Fibroblast of pulmonary artery (primary cell): Measurements from ENCODE around the gene UBD.

ENCODE experiments used
- DNase-seq: peaks from one replicate; pipeline ENCODE4 v3.0.0-alpha.2; 2010; ENCODE audit warnings: low read depth
- H3K4me3 ChIP-seq: replicated peaks from 2 replicates; pipeline ENCODE4 v1.5.1; 2011; ENCODE audit warnings: low read depth, mild to moderate bottlenecking, control low read depth, low read length, moderate library complexity
- TF ChIP-seq, protein P1 (sequence below): IDR thresholded peaks from 2 replicates; pipeline ENCODE4 v1.5.1; 2011; ENCODE audit warnings: mild to moderate bottlenecking, control low read depth, low read length, inconsistent platforms; ENCODE audit errors: missing control alignments

UBD gene

GRCh38 chr6:29597184-29597583, 37.7 kb upstream of the UBD start:
- no peak for DNase-seq
- TF ChIP-seq, protein P1, sequence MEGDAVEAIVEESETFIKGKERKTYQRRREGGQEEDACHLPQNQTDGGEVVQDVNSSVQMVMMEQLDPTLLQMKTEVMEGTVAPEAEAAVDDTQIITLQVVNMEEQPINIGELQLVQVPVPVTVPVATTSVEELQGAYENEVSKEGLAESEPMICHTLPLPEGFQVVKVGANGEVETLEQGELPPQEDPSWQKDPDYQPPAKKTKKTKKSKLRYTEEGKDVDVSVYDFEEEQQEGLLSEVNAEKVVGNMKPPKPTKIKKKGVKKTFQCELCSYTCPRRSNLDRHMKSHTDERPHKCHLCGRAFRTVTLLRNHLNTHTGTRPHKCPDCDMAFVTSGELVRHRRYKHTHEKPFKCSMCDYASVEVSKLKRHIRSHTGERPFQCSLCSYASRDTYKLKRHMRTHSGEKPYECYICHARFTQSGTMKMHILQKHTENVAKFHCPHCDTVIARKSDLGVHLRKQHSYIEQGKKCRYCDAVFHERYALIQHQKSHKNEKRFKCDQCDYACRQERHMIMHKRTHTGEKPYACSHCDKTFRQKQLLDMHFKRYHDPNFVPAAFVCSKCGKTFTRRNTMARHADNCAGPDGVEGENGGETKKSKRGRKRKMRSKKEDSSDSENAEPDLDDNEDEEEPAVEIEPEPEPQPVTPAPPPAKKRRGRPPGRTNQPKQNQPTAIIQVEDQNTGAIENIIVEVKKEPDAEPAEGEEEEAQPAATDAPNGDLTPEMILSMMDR: no peak
- H3K4me3 ChIP-seq: no peak overlapping the region

- TF ChIP-seq, protein P1: no peak
- no peak for DNase-seq
- H3K4me3 ChIP-seq: no peak overlapping the region
These were observed 36.9 kb upstream of the UBD start for GRCh38 chr6:29596381-29596900.

DNA sequence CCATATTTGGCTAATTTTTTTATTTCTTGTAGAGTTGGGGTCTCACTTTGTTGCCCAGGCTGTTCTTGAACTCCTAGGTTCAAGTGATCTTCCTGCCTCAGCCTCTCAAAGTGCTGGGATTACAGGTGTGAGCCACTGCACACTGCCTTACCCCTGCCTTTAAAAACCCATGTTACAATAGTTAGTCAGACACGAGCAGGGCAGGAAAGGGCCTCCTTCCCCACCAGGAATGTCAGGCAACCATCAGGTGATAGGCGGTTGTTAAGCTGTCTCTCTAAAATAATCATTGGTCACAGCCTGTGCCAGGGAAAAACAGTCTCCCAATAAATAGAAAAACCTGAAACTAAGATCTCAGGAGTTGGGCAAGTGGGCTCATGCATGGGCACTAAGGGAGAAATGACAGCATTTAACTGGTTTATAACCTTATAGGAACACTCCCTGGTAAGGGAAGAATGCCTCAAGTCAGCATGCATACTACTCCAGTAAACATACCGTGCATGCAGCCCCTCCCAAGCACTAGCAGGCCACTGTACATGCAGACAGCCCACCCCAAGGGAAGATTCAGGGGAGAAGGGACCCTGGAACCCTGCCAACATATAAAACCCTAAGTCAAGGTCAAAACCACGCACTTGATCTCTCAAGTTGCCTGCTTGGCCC, 33.8 kb upstream of the UBD start:
- no peak for DNase-seq
- no peak overlapping the region for H3K4me3 ChIP-seq

DNA sequence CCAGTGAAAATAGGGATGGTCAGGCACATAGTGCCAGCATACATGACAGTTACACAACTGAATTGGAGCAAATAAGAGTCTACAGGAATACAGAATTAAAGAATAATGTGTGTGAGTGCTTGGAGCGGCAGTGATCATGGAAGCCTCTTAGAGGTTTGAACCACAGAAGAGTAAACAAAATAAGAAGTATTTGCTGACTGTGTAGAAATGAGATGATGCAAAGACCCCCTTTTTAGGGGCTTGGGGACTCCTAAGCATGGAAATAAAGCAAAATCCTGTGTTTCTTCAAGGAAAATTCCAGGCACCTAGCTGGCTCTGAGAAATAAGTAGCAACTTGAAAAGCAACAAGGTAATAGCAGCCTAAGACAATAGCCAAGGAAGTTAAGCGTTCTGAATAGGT, 32.1 kb upstream of the UBD start:
- DNase-seq: no peak
- TF ChIP-seq, protein P1: no peak
- H3K4me3 ChIP-seq: no peak overlapping the region

More for the DNA sequence above, 33.8 kb upstream of the UBD start:
- TF ChIP-seq, protein P1: no peak

- TF ChIP-seq, protein P1: no peak
- DNase-seq: no peak
- no peak overlapping the region for H3K4me3 ChIP-seq
These were observed 30.8 kb upstream of the UBD start for GRCh38 chr6:29590218-29590808.

DNA sequence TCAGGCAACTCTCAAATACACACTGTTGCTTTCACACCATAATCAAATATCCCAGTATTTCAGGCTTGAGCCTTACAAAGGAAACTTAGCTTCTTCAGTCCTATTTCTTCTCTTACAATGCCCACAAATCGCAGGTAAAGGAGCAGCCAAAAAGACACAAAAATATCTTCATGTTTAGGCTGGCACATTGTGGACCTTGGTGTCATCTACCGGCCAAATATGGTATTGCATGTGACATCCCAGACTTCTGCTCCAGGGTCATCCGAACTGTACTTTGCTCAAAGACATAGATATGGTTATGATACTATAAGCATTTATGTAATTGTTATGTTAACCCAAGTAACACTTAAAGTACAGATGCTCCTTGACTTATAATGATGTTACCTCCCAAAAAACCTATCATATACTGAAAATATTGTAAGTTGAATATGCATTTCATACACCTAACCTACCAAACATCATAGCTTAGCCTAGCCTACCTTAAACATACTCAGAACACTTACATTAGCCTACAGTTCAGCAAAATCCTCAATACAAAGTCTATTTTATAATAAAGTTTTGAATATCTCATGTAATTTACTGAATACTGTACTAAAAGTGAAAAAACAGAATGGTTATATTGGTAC, 30.0 kb upstream of the UBD start:
- no peak overlapping the region for H3K4me3 ChIP-seq
- TF ChIP-seq, protein P1: peak; percentile 95
- peak; percentile 65 for DNase-seq
